ENCODE results near the gene CST7. TPM values are rescaled to one million over a fixed set of nuclear protein-coding genes. Genes with fewer than 3 reads are reported as not detected.

The CST7 gene
- total RNA-seq, 1 donor from 2014 or later = 6.7 TPM

DNA sequence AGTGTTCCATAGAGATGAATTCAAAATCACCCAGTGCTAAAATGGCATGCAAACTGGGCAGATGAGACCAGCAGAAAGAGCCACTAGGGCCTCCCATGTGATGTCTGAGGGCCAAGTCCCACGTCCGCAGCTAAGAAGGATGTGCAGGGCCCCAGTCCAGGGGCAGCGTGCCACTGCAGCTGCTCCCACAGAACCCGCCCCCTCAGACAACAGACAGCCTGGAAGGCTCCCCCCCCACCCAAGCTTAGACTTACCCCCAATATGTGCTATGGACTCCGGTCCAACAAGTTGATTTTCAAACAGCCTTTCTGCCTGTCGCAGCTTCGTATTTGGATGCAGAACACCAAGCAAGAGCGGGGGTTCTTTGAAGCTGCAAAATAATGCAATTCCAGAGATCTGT, 29.4 kb downstream of the CST7 start:
- intact Hi-C loops (cut with DNase I) = no loop called here
- ATAC-seq (peak; percentile 44), DNase-seq (ENCODE audit: low spot score) (no peak)

DNA sequence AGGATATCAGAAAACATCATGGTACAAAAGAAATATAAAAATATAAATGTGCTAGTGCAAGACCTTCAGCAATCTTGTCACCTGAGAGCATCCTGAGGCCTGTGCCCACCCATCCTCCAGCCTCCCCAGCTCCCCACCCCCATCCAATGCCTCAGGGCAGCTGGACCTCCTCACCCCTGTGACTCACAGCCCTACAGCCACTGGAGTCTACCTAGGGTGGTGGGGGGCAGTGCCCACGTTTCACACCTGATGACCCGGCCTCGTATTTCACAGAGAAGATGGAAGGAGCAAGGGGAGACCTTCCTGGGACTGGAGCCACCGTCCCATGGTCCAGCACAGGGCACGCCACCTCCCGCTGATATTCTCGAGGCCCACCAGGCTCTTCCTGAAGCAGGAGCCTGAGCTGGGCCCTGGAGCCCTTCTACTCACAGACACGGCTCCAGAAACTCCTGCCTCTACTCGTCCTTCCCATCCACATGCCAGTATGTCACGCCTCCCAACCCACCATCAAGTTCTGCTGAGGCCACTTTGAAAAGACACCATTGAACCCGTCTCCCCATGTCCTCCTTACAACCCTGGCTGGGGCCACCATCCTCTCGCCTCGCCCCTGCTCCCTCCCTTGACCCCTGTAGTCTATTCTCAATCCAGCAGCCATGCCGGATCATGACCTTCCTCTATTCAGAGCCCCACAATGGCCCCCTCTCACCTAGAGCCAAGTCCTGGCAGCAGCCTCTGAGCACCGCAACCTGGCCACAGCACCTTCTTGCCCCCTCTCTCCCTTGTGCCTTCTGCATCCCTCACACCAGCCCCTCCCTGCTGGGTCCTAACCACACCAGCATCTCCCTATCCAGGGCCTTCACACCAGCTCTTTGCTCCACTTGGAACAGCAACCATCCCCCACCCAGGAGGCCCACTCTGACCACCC, 30.2 kb downstream of the CST7 start:
- intact Hi-C loops (cut with DNase I) = no loop called here
- ATAC-seq = no peak
- DNase-seq (ENCODE audit: low spot score) = no peak

DNA sequence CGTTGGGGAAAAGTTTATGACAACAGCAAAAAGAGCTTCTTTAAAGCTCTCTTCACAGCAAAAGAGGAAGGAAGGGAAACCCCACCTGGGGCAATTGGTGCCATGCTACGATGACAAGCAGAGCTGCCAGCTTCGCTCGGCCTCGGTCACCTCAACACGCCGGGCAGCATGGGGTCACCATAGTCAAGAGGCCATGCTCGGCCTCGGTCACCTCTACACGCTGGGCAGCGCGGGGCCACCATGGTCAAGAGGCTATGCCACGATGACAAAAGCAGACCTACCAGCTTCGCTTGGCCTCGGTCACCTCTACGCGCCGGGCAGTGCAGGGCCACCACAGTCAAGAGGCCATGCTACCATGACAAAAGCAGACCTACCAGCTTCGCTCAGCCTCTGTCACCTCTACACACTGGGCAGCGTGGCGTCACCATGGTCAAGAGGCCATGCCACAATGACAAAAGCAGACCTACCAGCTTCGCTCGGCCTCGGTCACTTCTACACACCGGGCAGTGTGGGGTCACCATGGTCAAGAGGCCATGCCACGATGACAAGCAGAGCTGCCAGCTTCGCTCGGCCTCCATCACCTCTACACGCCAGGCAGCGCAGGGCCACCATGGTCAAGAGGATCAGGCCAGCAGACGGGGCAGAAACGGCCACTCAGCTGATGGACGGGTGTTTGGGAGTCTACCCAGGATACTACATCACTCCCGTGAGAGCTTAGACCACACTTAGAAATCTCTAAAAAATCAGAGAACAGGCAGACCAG, 31.4 kb downstream of the CST7 start:
- DNase-seq (ENCODE audit: low spot score) = no peak
- ATAC-seq = no peak
- intact Hi-C loops (cut with DNase I) = no loop called here

DNA sequence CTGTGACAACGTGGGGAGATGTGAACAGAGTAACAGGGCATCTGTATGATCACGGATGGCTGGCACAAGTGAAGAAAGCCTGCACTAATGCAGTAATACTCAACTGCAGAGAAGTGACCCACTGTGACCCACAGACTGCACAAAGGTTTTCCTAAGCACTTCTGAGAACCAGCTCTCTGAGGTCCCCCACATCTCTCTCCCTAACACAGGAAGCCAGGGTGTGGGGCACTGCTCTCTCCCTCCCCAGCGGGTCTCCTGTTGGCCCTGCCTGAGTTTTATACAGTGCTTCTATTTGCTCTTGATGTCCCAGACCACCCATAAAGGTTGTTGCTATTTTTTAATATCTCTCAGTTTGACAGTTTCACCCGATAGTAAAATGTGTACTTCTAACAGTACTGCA, 32.2 kb downstream of the CST7 start:
- no peak for DNase-seq (ENCODE audit: low spot score)
- intact Hi-C loops (cut with DNase I) = no loop called here

DNA sequence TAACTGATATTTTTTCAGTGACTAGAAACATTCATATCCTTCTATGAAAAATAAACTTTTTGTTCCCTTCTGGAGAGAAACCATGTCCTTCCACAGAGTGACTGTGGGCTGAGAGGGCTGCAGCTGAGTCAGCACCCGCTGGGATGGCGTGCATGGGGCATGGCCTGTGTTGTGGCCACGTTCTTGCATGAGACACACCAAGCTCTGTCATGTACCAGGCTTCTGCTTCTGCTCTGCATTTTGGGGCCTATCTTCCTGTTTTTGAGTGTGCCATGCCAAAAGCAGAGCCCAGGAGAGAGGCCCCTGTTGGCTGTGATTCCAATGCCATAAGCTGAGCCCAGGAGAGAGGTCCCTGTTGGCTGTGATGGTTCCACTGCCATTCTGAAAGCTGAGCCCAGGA, 32.7 kb downstream of the CST7 start:
- no peak for DNase-seq (ENCODE audit: low spot score)
- peak; percentile 83 for ATAC-seq

More for the DNA sequence above, 32.2 kb downstream of the CST7 start:
- ATAC-seq = no peak

DNA sequence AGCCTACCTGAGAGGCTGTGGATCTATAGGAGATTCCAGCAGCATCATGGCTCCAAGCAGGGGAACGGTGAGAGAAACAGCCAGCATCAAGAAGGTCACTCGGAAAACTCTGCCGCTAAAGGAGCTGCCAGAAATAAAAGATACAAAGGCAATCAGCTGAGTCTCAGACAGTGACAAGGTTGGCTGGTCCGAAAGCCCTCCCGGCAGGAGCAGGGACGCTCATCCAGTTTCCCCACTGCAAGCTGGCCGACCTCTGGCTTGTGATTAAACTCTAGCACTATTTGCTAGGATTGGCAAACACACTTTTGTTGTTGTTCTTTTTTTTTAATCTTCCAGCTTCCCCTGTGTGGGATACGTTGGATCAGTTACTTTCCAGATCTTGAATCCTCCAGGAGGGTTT, 34.8 kb downstream of the CST7 start:
- ATAC-seq (no peak), DNase-seq (ENCODE audit: low spot score) (no peak)
- intact Hi-C loops (cut with DNase I) = no loop called here

More for the DNA sequence above, 32.7 kb downstream of the CST7 start:
- intact Hi-C loops (cut with DNase I) = no loop called here

DNA sequence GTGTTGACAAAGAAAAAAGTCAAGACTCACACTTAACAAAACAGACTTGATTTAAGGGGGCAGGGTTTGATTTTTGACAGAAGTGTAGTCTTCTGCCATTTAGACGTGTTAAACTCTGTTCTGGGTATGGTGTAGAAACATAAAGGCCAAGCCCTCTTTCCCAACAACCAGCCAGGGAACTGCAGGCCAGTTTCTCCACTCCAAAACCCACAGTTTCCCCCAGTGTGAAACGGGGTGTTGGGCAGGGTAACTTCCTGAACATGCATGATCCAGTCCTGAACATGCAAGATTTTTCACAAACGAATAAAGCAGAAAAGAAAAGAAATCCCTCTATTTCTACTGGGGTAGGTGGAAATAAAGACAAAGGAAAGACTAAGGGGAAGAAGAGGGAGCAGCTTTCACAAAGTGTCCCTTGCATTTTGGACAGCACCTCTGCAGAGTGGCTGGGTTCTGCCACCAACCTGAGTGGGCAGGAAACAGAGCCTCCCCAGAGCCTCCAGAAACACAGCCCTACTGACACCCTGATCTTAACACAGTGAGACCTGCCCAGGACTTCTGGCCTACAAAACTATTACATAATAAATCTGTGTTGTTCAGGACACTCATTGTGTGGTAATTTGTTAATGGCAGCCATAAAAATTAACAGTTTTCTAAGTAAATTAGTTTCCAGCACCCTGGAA, 36.0 kb downstream of the CST7 start:
- DNase-seq (ENCODE audit: low spot score) = no peak
- no peak for ATAC-seq
- intact Hi-C loops (cut with DNase I) = no loop called here

DNA sequence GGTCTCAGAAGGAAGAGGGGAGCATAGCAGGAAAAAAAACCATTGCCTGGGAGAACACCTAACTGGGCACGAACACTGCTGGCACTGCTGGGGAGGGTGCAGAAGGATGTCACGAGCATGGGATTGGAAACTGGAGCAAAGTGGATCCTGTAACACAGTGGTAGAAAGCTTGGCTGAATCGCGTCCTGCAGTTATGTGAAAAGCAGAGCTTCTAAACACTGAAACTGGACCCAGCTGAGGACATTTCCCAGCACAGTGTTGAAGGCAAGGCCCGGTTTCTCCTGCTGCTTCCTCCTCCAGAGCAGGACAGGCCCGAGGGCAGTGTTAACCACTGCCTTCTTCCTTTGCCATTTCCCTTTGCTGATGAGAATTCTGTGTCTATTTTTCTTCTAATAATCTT, 36.7 kb downstream of the CST7 start:
- intact Hi-C loops (cut with DNase I) = no loop called here
- DNase-seq (ENCODE audit: low spot score) (peak; percentile 26), ATAC-seq (peak; percentile 25)

DNA sequence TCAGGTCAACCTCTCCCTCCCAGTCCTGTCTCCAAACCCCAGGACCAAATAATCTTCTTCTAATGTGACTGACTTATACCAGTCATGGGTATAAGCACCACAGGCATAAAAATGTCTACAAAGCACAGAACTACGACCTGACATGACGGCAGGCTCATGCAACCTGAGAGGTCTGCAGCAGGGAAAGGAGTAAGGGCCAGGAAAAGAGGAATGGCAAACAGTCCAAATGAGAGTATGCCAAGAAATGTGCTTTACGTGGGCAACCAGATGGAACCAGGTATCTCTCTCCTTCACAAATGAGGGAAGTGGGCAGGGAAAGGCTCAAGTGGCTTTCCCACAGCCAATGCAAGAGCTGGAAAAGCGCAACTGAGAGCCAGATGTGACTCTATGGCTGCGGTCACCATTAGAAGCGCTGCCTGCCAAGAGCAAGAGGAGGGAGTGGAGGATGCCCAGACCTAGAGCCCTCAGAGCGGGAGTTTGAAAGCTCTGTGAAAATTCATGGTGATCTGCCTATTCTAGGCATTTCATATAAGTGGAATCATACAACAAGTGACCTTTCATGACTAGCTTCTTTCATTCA, 37.5 kb downstream of the CST7 start:
- DNase-seq (ENCODE audit: low spot score) (peak; percentile 28), ATAC-seq (no peak)
- intact Hi-C loops (cut with DNase I) = no loop called here

DNA sequence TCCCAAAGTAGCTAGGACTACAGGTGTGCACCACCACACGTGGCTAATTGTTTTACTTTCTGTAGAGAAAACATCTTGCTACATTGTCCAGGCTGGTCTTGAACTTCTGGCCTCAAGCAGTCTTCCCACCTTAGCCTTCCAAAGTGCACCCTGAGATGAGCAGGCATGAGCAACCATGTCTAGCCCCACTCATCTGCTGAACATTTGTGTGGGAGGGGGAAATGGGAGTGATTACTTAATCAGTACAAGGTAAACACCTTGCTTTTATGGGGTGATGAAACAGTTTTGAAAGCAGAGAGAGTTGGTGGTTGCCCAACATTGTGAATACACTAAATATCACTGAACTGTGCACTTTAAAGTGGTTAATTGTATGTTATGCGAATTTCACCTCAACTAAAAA, 38.2 kb downstream of the CST7 start:
- ATAC-seq (no peak), DNase-seq (ENCODE audit: low spot score) (no peak)
- intact Hi-C loops (cut with DNase I) = no loop called here

DNA sequence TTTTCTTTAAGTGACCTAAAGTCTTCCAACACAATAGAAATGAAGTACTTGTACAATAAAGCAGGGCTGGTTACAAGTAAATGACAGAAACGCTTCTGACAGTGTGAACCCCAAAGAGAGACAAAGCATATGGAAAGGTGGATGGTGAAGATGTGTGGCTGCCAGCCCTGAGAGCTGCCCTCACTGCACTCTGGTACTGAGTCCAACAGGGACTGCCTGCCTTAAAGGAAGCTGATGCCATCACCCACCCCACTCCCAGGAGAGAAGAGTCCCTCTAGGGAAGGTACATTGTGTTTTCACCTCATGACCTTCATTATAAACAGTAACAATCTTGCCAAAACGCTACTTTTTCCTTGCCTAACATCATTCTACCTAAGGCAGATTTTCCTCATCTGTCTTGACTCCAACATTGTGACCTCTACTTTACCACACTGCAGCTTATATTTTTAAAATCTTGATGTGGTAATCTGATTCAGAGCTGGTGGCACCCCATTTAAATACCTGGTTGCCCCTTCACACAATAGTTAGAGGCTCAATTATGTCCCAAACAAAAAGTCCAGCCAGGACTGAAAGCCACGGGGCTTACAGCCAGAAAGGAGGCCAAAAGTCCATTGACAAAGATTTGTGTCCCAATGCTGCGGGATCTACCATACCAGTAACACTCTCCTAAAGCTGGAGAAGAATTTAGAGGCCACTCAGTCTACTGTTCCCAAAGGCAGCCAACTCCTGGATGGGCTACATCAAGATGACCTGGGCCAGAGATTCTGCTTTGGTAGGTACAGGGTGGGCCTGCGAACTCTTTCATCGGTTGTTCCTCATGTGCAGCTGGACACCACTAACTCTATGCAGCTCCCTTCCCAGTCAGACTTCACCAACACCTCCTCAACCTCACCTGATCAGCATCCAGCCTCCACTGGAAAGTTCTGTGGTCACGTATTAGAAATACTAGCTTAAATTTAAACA, 39.1 kb downstream of the CST7 start:
- intact Hi-C loops (cut with DNase I) = no loop called here

DNA sequence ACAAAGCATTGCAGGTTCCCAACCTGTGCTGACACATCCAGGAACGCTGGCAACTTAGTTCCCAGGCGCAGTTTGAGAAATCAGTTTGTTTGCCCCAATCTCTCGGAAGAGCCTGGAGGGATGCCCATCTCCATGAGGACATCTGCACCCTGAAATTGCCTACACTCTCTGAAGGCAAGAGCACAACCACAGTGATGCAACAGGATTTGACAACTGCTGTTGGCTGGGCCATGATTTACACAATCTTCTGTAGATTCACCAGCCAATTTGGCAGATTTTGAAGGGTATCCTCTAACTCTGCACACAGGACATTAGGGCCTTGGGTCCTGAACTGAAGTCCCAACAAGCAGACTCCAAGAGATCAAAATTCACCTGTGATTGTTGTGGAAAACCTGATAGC, 40.1 kb downstream of the CST7 start:
- ATAC-seq (no peak), DNase-seq (ENCODE audit: low spot score) (peak; percentile 23)

More for the DNA sequence above, 39.1 kb downstream of the CST7 start:
- DNase-seq (ENCODE audit: low spot score) = peak; percentile 25
- no peak for ATAC-seq

DNA sequence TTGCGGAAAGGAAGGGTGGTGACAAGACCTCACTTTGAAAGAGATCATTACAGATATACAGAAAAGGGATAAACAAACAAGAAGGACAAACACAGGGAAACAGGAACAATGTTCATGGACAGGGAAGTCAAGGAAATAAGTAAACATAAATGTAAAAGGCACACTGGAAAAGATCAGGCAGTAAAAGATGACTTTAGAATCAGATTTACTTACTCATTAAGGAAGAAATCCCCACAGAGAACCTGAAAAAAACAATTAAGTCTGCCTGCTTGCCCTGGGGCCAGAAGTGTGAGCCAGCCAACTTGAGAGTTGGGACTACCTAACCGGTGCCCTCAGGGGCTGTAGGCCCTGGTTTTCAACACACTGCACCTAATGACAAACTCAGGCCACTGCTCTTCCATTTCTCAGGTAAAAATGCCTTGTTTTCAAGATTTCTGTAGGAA, 41.8 kb downstream of the CST7 start:
- DNase-seq (ENCODE audit: low spot score) (peak; percentile 14), ATAC-seq (no peak)
- intact Hi-C loops (cut with DNase I) = loop anchor here (10.0 kb wide), 1 partner anchor 184 kb away; no protein-coding TSS in a partner anchor

More for the DNA sequence above, 40.1 kb downstream of the CST7 start:
- intact Hi-C loops (cut with DNase I) = no loop called here

DNA sequence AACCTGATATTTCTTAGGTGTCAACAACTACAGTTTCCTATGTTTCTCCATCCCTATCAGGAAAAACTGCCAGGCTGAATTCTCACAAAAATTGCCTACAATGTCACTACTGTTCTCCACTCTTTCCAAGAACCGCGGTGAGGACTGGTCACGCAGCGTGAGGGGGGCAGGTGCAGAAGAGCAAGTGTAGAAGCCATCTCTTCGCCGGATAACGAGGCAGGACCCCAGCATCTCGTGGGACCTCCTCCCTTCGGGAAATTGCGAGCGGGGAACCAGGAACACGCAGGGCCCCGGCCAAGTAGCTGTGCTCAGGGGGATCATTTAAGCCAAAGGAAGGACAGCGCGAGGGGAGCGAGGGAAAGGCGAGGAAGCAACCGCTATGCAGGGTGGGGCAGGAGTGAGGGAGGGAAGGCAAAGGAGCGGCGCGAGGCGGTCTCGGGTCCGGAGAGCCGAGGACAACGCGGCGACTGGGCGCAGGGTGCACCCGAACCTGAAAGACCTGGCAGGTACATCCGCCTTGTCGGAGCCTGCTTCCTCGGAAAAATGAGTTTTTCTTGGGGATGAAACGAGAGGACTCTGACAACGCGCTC, 42.9 kb downstream of the CST7 start:
- DNase-seq (ENCODE audit: low spot score) = peak; percentile 68
- intact Hi-C loops (cut with DNase I) = loop anchor here (10.0 kb wide), 1 partner anchor 183 kb away; no protein-coding TSS in a partner anchor
- ATAC-seq = peak; percentile 16

DNA sequence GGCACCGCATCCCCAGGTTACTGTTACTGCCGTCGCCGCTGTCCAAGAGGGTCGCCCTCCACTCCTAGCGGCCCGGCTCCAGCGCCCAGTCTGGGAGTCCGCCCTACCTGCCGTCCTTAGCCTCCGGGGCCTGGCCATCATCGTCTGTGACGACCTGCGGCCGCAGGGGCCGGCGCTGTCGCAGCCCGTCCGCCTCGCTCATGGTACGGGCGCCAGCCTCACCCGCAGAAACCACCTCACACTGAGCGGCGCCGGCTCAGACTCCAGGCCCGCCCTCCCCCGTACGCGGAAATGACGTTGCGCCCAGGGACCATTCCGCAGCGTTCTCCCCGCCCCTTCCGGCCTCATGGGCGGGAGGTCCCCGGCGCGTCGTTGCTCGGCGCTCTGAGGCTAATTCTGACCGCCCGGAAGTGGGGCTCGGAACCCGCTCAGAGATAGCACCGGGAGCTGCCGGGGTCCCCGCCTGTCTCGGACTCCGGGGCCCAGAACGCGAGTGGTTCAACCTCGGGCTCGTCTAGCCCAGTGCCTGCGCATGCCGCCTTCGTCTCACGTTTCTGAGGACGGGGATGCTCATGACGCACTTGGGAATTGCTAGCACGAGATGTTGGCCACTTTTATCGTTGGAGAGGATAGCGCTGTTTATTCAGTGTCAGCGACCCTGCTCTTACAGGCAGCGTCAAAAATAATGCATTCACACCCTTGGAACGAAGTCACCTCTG, 43.6 kb downstream of the CST7 start, which contains the start of gene APMAP:
APMAP (minus strand) TSS at position 265 of the 719 bp plus-strand sequence; CDS start at position 202, 63 bp downstream.
- peak; percentile 98 for ATAC-seq
- peak; percentile 99 for DNase-seq (ENCODE audit: low spot score)
- intact Hi-C loops (cut with DNase I) = loop anchor here (10.0 kb wide), 1 partner anchor 182 kb away; no protein-coding TSS in a partner anchor

DNA sequence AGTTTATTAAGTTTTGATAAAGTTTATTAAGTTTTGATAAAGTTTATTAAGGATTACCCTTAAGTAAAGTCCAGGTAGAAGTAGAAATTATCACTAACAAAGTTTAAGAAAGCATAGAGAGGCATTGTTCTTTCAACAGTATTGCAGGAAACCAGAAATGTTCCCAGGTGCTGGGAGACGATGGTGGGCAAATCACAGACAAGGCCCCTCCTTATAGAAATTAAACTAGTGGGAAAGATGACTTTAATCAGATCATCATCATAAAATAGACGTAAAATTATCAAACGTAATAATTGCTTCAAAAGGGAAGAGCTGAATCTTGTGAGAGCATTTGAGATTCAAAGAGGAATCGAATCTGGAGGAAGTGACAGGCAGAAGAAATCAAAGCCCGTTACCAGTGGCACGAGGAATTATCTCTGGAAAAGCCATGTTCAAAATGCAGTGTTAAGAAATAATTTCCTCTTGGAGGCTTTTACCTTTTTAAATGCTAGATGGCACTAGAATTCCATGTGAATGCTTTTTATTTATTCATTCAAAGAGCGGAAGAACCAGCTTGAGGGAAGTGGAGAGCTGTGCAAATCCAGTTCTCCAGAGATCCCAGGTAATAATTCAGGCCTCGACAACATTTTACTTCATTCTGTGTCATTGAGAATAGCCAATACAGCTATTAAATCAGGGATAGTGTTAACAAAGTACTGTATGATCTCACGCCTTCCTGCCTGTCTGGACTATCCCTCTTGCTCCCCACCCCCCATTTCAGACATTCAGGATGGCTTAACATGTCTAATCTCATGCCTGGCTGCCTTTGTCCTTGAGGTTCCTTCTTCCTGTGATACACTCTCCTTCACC, 44.5 kb downstream of the CST7 start:
- DNase-seq (ENCODE audit: low spot score) (peak; percentile 12), ATAC-seq (peak; percentile 59)
- intact Hi-C loops (cut with DNase I) = loop anchor here (10.0 kb wide), 1 partner anchor 181 kb away; no protein-coding TSS in a partner anchor

Measured in sciatic nerve (tissue), 2 donors.